HG03196 (cell line): Measurements from ENCODE around the gene RSU1.

ENCODE experiments used
- ATAC-seq: cut with Tn5 transposase; IDR thresholded peaks from one replicate; pipeline ENCODE4 v1.9.1; 2021; ENCODE audit not compliant: unreplicated experiment

Gene RSU1

DNA sequence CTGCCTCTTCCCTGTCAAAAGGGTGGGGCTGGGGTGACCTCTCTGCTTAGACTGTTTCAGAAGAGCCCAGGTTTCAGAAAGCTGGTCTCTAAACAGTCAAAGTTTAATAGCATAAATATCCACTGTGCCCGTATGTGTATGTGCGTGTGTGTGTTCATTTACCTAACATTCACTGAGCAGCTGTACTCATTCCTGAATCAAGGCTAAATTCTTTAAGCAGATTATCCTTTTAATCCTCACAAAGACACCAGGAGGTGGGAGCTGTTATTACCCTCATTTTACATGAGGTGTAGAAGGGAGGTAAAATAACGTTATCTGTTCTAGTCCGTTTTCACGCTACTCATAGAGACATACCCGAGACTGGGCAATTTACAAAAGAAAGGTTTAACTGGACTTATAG, 72.2 kb downstream of the RSU1 start:
- ATAC-seq, result no peak

DNA sequence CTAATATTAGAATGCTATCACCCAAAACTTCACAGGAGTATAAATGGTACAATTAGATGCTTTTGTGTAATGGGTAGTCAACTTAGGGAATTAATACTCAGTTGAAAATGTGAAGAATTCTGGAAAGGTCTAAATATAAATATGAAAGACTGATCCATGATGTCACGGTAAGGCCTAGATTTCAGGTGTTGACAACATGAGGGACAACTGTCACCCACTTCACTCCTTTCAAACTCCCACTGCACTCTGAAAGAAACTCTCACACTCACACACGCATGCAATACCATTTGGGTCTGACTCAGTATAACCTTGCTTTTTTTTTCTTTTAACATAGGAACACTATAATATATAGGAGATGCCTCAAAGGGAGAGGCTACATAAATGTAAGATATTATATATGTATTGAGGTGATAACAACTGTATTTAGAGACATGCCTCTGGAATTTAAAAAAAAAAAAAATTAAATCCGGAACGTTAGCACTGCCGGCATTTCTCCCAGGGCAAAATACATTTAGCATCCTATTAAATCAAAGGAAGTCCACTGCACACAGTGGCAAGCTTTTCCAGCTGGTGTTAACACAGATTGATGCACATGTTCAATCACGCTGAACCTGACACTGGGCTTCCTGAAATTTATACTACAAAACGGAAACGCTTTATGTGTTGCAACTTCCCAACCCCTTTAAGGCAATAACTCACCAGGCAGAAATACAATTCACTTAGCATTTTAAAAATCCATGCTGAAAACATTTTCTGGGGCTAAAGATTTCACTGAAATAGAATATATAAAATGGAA, 74.9 kb downstream of the RSU1 start:
- no peak for ATAC-seq

DNA sequence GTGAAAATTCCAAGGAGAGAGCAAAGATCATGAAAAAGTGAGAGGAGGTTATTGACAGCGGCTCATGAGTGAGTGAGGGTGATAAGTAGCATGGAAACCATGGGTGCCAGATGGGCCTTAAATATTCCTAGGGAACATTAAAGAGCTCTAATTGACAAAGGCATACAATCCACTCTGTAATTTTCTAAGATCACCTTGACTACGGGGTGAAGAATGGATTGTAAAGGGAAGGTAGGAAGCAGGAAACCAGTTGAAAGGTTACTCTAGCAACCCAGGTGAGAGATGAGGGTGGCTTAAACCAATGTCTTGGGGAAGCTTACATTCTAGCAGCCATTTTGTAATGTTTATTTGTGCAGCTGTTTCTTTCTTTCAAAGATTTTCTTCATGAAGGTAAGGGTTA, 75.7 kb downstream of the RSU1 start:
- no peak for ATAC-seq

DNA sequence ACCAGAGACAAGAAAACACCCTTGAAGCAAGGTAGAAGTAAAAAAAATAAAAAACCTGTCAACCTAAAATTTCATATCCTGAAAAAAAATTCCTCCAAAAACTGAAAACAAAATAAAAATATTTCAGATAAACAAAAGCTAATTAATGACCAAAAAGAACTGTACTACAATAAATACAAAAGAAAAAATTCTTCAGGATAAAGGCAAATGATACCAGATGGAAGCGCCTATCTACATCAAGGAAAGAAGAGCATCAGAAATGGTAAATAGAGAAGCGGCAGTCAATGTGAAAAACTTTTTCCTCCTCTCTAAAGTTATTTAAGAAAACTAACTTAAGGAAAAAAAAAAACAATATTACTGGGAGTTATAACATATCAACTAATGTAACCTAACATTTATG, 79.8 kb downstream of the RSU1 start:
- ATAC-seq, result no peak

DNA sequence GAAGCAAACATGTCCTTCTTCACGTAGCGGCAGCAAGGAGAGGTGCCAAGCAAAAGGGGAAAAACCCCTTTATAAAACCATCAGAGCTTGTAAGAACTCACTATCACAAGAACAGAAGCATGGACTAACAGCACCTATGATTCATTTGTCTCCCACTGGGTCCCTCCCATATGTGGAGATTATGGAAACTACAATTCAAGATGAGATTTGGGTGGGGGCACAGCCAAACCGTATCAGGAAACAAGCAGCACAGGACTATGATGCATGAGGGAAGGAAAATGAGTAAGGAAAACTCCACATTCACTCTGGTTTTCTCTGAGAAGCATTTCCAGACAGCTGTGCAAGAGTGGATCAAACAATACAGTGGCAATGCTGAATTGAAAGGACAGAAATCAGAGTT, 81.6 kb downstream of the RSU1 start:
- no peak for ATAC-seq

DNA sequence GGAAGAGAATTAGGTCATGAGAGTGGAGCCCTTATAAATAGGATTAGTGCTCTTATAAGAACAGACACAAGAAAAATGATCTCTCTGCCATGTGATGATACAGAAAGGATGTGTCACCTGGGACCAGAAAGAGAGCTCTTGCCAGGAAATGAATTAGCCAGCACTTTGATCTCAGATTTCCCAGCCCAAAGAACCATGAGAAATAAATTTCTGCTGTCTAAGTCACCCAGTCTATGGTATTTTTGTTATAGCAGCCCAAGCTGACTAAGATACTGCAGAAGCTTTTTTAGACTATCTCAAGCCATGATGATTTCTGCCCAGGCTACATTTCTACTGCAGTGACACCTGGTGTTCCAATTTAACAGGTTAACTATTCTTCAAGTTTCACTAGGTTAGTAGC, 84.8 kb downstream of the RSU1 start:
- ATAC-seq, result no peak

DNA sequence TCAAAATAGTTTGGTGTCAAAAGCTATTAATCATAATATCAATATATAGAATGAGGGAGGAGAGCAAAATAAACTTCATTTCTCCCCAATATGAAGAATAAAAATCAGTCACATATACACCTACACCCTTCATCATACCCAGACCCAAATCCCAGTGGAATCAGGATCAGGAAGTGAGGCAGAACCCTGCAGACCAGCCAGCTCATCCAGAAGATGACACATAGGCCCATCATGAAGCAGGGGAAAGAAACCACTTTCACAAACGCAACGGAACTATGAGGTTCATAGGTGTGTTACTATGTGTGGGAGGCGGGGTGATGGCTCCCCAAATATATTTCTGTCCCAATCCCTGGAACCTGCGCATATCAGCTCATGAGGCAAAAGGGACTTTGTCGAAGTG, 89.0 kb downstream of the RSU1 start:
- no peak for ATAC-seq

DNA sequence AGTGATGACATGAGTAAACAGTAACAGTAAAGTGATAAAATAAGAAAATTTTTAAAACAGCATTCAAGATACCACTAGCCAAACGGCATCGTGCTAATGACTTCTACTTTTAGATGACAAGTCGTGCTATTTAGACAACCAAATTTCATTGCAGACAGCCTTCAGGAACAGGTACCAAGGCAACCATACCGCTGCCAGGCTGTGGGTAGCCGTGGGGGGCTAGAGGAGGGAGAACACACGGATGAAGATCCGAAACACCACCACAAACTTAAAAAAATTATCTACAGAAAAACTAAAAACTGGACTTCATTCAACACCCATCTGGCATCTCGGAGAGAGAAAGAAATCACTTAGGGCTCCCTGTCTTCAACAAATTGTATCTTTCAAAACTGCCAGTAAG, 89.6 kb downstream of the RSU1 start:
- no peak for ATAC-seq

DNA sequence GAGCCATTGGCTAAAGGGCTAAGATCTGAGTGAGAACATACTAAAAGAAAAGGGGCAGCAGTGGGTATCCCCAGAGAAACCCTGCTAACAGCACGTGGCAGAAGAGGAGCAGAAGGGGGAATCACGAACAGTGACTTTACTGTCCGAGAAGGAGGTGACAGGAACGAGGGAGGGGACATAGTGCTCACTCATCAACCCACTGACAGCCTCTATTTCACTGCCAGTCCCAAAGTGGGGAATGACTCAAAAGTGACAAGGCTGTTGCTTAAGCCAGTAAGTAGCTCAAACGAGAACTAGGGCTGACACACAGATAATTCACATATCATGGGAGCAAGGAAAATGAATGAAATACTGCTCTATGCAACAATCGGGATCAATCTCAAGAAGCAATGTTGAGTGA, 92.7 kb downstream of the RSU1 start:
- no peak for ATAC-seq

DNA sequence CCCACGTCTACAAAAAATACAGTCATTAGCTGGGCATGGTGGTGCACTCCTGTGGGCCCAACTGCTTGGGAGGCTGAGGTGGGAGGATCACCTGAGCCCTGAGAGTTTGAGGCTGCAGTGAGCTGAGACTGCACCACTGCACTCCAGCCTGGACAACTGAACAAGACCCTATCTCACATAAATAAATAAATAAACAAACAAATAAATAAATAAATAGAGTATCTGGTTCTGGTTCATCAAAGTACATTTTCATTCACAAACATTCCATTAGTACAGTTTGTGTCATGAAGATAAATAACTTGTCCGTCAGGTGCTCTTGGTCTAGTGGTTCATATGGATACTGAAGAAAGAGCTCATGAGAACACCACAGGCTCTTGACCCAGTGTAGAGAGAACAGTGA, 96.4 kb downstream of the RSU1 start:
- no peak for ATAC-seq

DNA sequence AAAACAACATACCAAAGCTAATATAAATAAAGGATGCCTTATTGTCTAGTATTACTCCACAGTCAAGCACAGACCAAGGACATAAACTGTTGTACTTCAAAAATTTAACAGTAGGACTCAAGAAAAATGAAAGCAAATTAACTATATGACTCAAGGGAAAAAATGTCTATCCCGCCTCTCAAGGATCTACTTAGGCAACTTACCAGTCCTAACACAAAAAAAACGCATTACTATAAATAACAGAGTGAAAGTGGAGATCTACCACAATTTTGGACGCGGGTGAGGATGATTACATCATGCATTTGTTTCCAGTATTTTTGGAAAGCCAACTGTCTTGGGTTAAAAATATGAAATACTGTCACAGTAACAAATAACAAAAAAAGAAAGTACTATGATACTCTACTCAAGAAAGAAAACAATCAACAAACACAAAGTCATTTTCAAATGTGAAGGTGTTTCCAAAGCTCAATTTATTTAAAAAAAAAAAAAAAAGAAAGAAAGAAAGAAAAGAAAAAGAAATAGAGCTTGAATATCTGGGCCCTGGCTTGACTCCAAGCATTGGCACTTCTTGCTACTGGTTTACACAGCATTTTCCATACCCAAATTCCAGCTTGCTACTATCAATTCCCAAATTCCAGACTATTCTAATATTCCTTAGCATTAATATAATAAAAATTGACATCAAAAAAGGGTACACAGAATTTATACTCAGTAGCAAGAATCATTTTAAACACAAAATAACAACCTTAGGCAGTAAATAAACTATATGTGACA, 99.4 kb downstream of the RSU1 start:
- no peak for ATAC-seq

DNA sequence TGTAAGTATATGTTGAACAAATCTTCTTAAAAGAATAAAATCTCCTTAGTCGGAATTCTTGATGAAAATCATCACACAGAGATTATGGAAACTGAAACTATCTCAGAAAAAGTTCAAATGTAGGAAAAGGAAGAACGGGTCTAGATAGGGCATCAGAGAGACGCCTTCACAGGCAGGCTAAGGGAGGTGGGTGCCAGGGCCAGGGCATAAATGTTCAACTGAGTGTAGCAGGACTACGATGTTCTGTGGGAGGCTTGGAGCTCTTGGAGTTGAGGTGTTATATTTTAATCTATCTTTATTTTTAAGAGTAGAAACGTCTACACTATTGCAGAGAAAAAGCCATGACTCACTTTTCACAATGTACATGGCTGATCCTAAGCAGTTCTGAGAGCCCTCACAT, 101.2 kb downstream of the RSU1 start:
- no peak for ATAC-seq

DNA sequence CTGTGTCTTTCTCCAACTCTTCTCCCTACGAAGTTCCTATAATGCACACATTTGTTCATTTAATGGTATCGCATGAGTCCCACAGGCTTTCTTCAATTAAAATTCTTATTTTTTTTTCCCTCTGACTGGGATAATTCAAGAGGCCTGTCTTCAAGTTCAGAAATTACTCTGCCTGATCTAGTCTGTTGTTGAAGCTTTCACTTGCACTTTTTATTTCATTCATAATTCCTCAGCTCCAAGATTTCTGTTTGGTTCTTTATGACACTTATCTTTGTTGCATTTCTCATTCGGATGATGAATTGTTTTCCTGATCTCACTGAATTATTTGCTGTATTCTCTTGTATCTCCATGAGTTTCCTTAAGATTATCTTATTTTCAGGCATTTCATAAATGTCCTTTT, 103.9 kb downstream of the RSU1 start:
- no peak for ATAC-seq

DNA sequence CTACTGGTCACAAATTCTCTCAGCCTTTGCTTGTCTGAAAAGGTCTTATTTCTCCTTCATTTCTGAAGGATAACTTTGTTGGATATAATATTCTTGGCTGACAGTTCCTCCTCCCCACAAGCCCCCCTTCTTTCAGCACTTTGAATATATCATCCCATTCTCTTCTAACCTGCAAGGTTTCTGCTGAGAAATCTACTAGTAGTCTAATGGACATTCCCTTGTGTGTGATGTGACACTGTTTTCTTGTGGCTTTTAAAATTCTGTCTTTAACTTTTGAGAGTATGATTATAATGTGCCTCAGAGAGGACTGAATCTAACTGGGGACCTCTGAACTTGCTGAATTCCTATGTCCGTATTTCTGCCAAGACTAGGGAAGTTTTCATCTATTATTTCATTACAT, 104.3 kb downstream of the RSU1 start:
- no peak for ATAC-seq

DNA sequence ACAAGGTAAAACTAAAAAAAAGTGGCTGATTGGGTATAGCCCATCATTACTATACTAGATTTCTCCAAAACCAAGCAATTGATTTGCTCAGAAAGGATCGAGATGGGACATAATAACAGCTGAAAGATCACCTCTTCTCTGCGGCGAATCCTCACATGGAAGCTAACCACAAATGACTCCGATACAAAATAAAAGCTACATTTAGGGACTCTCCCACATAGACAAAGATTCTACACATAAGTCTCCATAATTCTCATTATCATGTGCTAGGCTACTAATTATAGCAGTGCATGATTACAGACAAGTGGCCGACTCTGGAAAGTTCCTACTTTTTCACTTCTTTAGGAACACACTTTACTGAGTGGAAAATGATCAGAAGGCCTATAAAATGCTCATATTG, 116.9 kb downstream of the RSU1 start:
- ATAC-seq, result no peak

DNA sequence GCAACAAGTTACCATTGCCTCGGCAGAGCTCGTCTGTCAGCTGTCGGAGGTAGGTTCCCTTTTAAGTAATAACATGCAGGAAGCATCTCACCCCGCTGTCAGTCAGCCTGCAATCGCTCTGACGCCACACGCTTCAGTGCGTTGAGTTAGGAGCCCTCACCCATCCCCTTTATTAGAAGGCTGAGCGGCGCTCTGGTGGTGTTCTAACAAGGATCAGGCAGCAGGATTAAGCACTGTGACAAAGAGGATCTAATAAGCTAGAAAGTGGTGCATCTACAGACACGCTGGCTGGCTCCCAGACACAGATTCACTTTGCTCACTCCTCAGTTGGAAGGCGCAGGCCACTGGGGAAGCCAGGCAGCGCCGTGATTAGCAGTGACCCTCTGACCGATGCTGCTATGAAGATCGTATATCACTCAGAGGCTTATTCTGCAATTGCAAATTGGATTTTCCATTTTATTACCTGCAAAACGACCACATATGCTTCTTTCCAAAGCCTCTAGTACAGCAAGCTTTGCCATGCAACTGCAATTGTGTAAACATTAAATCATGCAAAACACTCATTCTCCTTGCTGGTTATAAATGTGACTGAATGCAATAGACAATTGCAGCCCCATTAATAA, 117.7 kb downstream of the RSU1 start:
- ATAC-seq, result no peak

DNA sequence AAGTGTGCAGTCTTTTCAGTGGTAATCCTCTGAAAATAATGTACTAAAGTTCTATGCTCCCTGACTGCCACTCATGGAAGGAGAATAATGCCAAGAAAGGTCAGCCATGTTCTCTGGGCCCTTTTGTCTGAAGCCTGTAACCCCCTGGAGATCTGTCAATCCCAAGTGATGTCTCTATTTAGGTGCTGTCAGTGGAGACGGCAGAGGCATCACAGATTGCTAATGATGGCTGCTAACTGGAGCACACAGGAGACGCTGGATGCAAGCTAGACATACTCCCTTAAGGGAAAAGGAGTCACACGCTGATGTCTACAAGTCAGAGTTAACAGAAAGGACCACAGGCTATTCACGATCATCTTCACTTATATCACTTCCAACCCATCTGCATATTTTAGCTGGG, 118.8 kb downstream of the RSU1 start:
- ATAC-seq, result no peak

DNA sequence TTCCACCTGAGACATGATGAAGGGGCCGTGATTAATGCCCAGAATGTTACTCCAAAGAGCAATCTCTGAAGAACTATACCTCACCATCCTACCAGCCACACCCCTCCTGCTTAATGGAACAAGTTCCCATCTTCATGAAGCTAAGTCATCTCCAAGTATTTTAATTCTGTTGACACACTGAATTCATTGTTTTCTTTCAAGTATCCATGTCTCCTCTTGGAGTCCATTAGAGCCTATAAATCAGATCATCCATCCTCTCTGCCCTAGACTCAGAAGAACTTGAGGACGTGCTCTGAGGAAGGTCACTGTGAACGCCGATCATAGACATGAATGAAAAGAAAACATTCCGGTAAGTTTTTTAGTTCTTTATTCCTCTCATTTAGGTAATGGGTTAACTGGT, 126.8 kb downstream of the RSU1 start:
- no peak for ATAC-seq

DNA sequence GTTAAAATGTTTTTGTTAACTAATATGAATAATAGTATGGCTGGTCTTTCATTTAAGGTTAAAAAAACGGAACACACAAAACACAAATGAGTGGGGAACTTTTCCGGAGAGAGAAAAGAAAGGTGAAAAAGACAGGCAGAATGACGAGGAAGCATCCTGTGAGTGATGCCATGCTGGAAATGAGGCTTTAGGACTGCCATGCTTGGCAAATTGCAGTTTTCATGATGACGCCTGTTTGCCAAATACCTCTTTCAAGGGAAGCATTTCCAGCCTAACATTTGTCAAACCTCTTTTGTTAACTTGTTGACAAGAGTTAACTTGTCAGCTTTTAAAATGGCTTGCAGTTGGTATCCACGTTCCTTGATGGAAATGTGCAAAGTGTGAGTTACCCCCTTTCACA, 127.5 kb downstream of the RSU1 start:
- no peak for ATAC-seq

DNA sequence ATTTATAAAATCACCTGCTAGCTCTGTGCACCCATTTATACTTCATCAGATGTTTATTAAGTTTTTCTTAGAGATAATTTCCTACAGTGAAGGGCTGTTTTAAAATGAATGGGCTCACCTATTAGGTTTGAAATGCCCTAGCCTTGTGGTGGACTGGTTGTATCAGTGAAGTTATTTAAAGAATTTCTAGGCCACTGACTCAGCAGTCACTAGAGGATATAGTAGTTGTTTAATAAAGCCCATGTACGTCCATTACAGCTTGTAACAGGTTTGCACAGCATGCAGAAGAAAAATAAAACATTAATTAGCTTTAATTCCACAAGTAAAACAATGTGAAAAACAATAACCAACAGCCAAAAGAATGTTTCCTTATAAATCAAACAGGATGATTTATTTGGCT, 128.0 kb downstream of the RSU1 start:
- ATAC-seq, result no peak

DNA sequence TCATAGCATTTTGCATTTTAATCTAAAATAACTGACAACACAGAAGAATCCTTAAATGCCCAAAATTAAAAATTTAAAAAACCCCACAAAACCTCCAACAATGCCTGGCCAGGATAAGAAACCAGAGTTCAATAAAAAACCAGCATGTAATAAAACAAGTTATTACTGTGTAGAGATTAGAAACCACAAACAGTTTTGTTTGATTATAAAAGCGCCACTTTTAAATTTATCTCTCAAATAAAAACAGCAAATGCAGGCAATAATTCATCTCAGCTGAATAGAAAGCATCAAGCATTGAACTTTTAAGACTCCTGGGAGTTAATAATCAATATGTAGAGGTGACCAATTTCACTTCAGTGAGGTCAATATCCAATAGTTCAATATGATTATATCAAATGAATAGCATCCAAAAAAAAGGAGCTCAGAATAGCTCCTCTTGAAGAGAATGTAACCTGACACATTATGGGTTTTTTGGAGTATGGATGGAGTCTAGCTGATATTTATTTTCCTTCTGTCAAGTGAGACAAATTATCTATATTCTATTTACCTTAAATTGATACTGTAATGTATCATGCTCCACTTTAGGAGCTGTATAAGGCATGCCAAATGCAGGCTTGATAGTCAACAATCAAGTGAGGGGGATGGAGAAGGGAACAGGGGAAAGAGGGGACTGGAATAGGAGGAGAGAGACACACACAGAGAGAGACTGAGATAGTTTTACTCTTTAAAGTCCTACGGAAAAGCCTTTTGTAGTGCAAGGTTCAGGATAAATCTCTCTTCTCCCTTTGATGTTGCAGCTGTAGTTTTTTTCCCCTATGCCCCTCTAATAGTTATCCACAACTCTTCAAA, 130.9 kb downstream of the RSU1 start:
- no peak for ATAC-seq
